Measurements from ENCODE around the gene BRK1.
"Not testable (repeated sequence)": the region's sequence is repeated elsewhere in the genome, so short reads cannot be mapped to it uniquely, and the experiment has no call there.

Gene BRK1

DNA sequence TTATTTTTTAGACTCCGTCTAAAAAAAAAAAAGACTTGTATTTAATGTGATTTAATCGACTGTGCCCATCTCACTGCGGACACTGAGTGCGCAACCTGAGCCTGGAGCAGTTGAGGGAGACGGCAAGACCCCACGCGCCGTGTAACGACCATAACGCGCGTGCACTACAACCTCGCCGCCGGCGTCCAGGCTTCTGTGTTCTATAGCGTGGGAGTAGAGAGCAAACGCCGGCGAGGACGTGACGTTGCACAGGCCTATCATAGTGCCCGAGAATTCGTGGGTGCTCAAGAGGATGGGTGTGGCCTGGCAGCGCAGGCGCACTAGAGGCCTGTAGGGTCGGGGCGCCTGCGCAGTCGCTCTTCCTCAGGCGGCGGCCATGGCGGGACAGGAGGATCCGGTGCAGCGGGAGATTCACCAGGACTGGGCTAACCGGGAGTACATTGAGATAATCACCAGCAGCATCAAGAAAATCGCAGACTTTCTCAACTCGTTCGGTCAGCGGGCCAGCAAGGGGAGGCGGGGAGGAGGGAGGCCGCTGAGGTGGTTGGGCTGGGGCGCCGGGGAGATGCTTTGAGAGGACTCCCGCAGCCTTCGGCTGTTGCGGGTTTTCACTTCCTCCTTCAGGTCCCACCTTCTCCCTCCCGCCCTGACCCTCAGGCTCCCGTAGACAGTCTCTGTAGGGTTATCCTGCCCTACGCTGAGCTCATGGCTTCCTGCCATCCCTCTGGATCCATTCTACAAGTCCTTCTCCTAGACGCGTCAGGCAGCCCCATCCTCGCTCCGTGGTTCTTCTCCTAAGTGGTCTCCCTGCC lies at the start of gene BRK1:
Gene BRK1 (plus strand): TSS at position 350 of the 812 bp plus-strand sequence. CDS start 27 bp downstream, at position 377.
- peak; percentile 94 for DNase-seq (ENCODE audit: low read depth)

DNA sequence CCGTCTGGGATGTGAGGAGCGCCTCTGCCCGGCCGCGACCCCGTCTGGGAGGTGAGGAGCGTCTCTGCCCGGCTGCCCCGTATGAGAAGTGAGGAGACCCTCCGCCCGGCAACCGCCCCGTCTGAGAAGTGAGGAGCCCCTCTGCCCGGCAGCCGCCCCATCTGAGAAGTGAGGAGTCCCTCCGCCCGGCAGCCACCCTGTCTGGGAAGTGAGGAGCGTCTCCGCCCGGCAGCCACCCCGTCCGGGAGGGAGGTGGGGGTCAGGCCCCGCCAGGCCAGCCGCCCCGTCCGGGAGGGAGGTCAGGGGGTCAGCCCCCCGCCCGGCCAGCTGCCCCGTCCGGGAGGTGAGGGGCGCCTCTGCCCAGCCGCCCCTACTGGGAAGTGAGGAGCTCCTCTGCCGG lies 45.4 kb upstream of the BRK1 start:
- not testable (repeated sequence) for DNase-seq (ENCODE audit: low read depth)

- no peak for DNase-seq (ENCODE audit: low read depth)
Observed at GRCh38 chr3:10074666-10075065, 40.8 kb upstream of the BRK1 start.

GRCh38 chr3:10081871-10082270 lies 33.6 kb upstream of the BRK1 start:
- no peak for DNase-seq (ENCODE audit: low read depth)

- DNase-seq (ENCODE audit: low read depth), result no peak
Observed at GRCh38 chr3:10085738-10086137, 29.7 kb upstream of the BRK1 start.

- no peak for DNase-seq (ENCODE audit: low read depth)
Observed at GRCh38 chr3:10088256-10088655, 27.2 kb upstream of the BRK1 start.

DNA sequence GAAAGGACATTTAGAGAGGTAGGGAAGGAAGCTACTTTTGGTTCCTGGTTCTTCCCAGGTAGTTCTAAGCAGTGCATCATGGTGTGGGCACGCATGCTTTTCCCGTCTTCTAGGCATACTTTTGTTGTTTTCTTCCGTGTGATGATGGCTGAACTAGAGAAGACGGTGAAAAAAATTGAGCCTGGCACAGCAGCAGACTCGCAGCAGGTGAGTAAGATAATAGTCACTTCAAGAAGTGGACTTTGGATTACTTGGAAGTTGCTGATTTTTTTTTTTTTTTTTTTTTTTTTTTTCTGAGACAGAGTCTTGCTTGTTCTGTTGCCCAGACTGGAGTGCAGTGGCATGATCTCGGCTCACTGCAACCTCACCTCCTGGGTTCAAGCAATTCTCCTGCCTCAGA lies 25.3 kb upstream of the BRK1 start:
- DNase-seq (ENCODE audit: low read depth), result no peak

- not testable (repeated sequence) for DNase-seq (ENCODE audit: low read depth)
Observed at GRCh38 chr3:10090774-10091173, 24.7 kb upstream of the BRK1 start.

GRCh38 chr3:10091387-10091786 lies 24.1 kb upstream of the BRK1 start:
- DNase-seq (ENCODE audit: low read depth), result not testable (repeated sequence)

- DNase-seq (ENCODE audit: low read depth), result no peak
Observed at GRCh38 chr3:10093678-10094077, 21.8 kb upstream of the BRK1 start.

- no peak for DNase-seq (ENCODE audit: low read depth)
Observed at GRCh38 chr3:10099041-10099440, 16.4 kb upstream of the BRK1 start.

GRCh38 chr3:10106919-10107318 lies 8.6 kb upstream of the BRK1 start:
- DNase-seq (ENCODE audit: low read depth), result no peak

DNA sequence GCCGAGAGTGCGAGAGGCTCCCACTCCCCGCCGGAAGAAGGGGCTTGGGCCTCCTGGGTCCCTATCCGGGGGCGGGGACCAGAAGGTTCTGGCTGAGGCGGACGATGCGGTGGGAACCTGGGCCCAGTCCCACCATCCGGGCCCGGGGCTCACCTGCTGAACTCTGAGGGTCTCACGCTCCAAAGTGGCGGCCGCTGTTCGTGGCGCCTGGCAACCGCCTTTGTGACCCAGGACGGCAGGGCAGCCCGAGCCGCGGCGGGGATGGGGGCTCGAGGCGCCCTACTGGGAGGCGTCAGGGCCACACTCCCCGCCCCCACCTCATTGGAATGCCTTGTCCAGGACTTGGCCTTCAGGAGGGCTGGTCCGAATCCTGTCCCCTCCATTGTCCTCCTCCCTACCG lies 7.4 kb upstream of the BRK1 start, which contains the start of gene FANCD2OS:
Gene FANCD2OS (minus strand): TSS at position 165 of the 400 bp plus-strand sequence. CDS start 3,481 bp downstream, outside the sequence.
- no peak for DNase-seq (ENCODE audit: low read depth)

- DNase-seq (ENCODE audit: low read depth), result peak; percentile 8
Observed at GRCh38 chr3:10116138-10116460, 624 bp downstream of the BRK1 start.

- DNase-seq (ENCODE audit: low read depth), result no peak
Observed at GRCh38 chr3:10116928-10117327, 1.5 kb downstream of the BRK1 start.

- no peak for DNase-seq (ENCODE audit: low read depth)
Observed at GRCh38 chr3:10119376-10119775, 3.9 kb downstream of the BRK1 start.

DNA sequence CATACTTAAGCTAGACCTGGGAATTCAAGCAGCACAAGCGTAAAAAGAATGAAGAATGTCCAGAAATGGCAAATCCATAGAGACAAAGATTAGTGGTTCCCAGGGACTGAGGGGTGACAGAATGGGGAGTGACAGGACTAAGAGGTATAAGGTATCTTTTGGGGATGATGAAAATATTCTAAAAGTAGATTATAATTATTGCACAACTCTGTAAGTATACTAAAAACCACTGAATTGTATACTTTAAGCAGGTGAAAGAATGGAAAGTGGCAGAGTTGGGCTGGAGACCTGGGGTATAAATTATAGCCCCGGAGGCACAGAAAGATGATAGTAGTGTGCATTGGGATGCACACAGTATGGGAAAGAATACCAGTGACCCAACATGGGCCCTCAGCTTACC lies 5.6 kb downstream of the BRK1 start:
- no peak for DNase-seq (ENCODE audit: low read depth)

DNA sequence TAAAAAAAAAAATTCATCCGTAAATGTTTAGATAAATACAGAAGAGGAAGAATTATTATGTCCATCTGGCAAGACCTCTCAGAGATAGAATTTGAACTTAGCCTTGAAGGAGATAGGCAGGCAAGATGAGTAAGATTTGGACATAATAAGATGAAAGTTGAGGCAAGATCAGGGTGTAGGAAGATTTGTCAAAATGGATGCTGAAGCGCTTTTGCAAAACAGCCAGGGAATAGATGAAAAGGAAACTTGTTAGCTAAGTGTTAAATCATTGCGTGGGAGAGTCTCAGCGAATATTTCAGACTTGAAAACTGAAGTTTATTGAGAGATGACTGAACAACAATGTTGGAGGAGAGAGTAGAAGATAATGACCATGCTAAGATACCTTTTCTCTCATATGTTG lies 7.2 kb downstream of the BRK1 start:
- no peak for DNase-seq (ENCODE audit: low read depth)

- DNase-seq (ENCODE audit: low read depth), result not testable (repeated sequence)
Observed at GRCh38 chr3:10135872-10136271, 20.4 kb downstream of the BRK1 start.

- no peak for DNase-seq (ENCODE audit: low read depth)
Observed at GRCh38 chr3:10136426-10137005, 21.0 kb downstream of the BRK1 start.

- DNase-seq (ENCODE audit: low read depth), result no peak
Observed at GRCh38 chr3:10137178-10137577, 21.7 kb downstream of the BRK1 start.

GRCh38 chr3:10140996-10141546 lies 25.6 kb downstream of the BRK1 start:
- no peak for DNase-seq (ENCODE audit: low read depth)
